Neural progenitor cell (in vitro differentiated cells): ENCODE results near the gene TNIP1. TPM values are rescaled to one million over a fixed set of nuclear protein-coding genes. Genes with fewer than 3 reads are reported as not detected.

Source experiments
- DNase-seq: peaks from one replicate; pipeline ENCODE4 v3.0.0-alpha.2; 2016; ENCODE audit warnings: low spot score
- H2AFZ ChIP-seq: fragments of 200-600 bp; sonication (generic); replicated peaks from 2 replicates; pipeline ENCODE4 v1.6.1; 2016; ENCODE audit warnings: antibody characterized with exemption
- H3F3A ChIP-seq: fragments of 200-600 bp; sonication (generic); 2 replicates; pipeline ENCODE4 v1.6.1; 2016; ENCODE audit warnings: antibody characterized with exemption, low read depth
- H3K27ac ChIP-seq: fragments of 200-600 bp; sonication (generic); 2 replicates; pipeline ENCODE4 v1.5.1; 2016; ENCODE audit warnings: mild to moderate bottlenecking
- H3K27me3 ChIP-seq: fragments of 200-600 bp; sonication (generic); 2 replicates; pipeline ENCODE4 v1.6.1; 2016; ENCODE audit warnings: mild to moderate bottlenecking, moderate library complexity
- H3K36me3 ChIP-seq: fragments of 200-600 bp; sonication (generic); 2 replicates; pipeline ENCODE4 v1.5.1; 2016
- H3K4me1 ChIP-seq: fragments of 200-600 bp; sonication (generic); 2 replicates; pipeline ENCODE4 v1.6.1; 2016; ENCODE audit warnings: mixed run types
- H3K4me2 ChIP-seq: fragments of 200-600 bp; sonication (generic); 2 replicates; pipeline ENCODE4 v1.6.1; 2016
- H3K4me3 ChIP-seq: fragments of 200-600 bp; sonication (generic); 2 replicates; pipeline ENCODE4 v1.5.1; 2016
- H3K79me2 ChIP-seq: fragments of 200-600 bp; sonication (generic); 2 replicates; pipeline ENCODE4 v1.6.1; 2016; ENCODE audit warnings: low read depth
- H3K9ac ChIP-seq: fragments of 200-600 bp; sonication (generic); 2 replicates; pipeline ENCODE4 v1.6.1; 2016
- H3K9me3 ChIP-seq: fragments of 200-600 bp; sonication (generic); 2 replicates; pipeline ENCODE4 v1.5.1; 2016; ENCODE audit warnings: low read depth
- H4K20me1 ChIP-seq: fragments of 200-600 bp; sonication (generic); 2 replicates; pipeline ENCODE4 v1.6.1; 2016; ENCODE audit warnings: low read depth
- H3K27ac Mint-ChIP-seq: 3 replicates; pipeline ENCODE4 v1.8.0; 2021; ENCODE audit warnings: mixed read lengths
- H3K27me3 Mint-ChIP-seq: 2 replicates; pipeline ENCODE4 v1.8.0; 2022; ENCODE audit warnings: low read depth, mild to moderate bottlenecking, inconsistent platforms, moderate library complexity, mixed read lengths; ENCODE audit not compliant: insufficient read depth
- H3K36me3 Mint-ChIP-seq: 3 replicates; pipeline ENCODE4 v1.8.0; 2021; ENCODE audit warnings: mixed read lengths
- H3K4me1 Mint-ChIP-seq: 3 replicates; pipeline ENCODE4 v1.8.0; 2021; ENCODE audit warnings: mixed read lengths
- H3K4me3 Mint-ChIP-seq: 3 replicates; pipeline ENCODE4 v1.8.0; 2021; ENCODE audit warnings: mild to moderate bottlenecking, moderate library complexity, mixed read lengths
- H3K9me3 Mint-ChIP-seq: 3 replicates; pipeline ENCODE4 v1.8.0; 2020; ENCODE audit warnings: mixed read lengths
- CTCF ChIP-seq: fragments of 200-600 bp; sonication (generic); IDR thresholded peaks from 2 replicates; pipeline ENCODE4 v1.5.1; 2017; ENCODE audit warnings: antibody characterized with exemption, mild to moderate bottlenecking
- EZH2 ChIP-seq: fragments of 200-600 bp; sonication (generic); IDR thresholded peaks from 2 replicates; pipeline ENCODE4 v1.6.1; 2017; ENCODE audit warnings: antibody characterized with exemption, mild to moderate bottlenecking, moderate library complexity
- EZH2phosphoT487 ChIP-seq: fragments of 200-600 bp; sonication (generic); IDR thresholded peaks from 2 replicates; pipeline ENCODE4 v1.6.1; 2017; ENCODE audit warnings: antibody characterized with exemption
- total RNA-seq: library from RNA; depleted of rRNA; stranded (reverse); fragments of >200 nt; gene quantifications from 2 replicates; pipeline ENCODE4 v1.2.3, GENCODE V29; 2015; ENCODE audit warnings: low replicate concordance

Gene TNIP1
- total RNA-seq, 1 donor from 2014 or later = 33.5 TPM

GRCh38 chr5:151023651-151024050 is 57.2 kb downstream of the TNIP1 start:
- no peaks in the 10 kb centered on the region for H3K9me3 Mint-ChIP-seq
- H3K4me3 ChIP-seq = no peak overlapping the region
- no peak for DNase-seq
- no peaks in the 10 kb centered on the region for H3F3A ChIP-seq
- H3K4me3 Mint-ChIP-seq = no peak overlapping the region
- H3K4me1 ChIP-seq = no peaks in the 10 kb centered on the region
- H3K36me3 ChIP-seq = no peaks in the 10 kb centered on the region
- H3K27me3 ChIP-seq = peaks cover 29% of the 10 kb centered on the region
- H3K9ac ChIP-seq = no peak overlapping the region
- peaks cover 4% of the 10 kb centered on the region for H3K27me3 Mint-ChIP-seq
- H3K27ac ChIP-seq = no peak overlapping the region
- peaks cover 3% of the 10 kb centered on the region for H3K36me3 Mint-ChIP-seq
- no peaks in the 10 kb centered on the region for H4K20me1 ChIP-seq
- no peaks in the 10 kb centered on the region for H3K9me3 ChIP-seq
- TF ChIP-seq CTCF (no peak), EZH2 (no peak), EZH2phosphoT487 (no peak)
- H2AFZ ChIP-seq = no peak overlapping the region
- H3K4me2 ChIP-seq = no peak overlapping the region
- H3K27ac Mint-ChIP-seq = no peak overlapping the region
- no peaks in the 10 kb centered on the region for H3K79me2 ChIP-seq
- peaks cover 4% of the 10 kb centered on the region for H3K4me1 Mint-ChIP-seq

GRCh38 chr5:151023047-151023615 is 57.7 kb downstream of the TNIP1 start:
- Mint-ChIP-seq H3K36me3 (no peaks in the 10 kb centered on the region), H3K9me3 (no peaks in the 10 kb centered on the region), H3K4me1 (peaks cover 4% of the 10 kb centered on the region), H3K27me3 (peaks cover 4% of the 10 kb centered on the region), H3K27ac (no peak overlapping the region), H3K4me3 (no peak overlapping the region)
- no peak overlapping the region for H3K4me2 ChIP-seq
- no peak overlapping the region for H3K9ac ChIP-seq
- H2AFZ ChIP-seq = no peak overlapping the region
- no peaks in the 10 kb centered on the region for H3K36me3 ChIP-seq
- H3K27me3 ChIP-seq = peaks cover 32% of the 10 kb centered on the region
- H3K9me3 ChIP-seq = no peaks in the 10 kb centered on the region
- no peaks in the 10 kb centered on the region for H3K79me2 ChIP-seq
- H3K4me1 ChIP-seq = peaks cover 2% of the 10 kb centered on the region
- no peak overlapping the region for H3K27ac ChIP-seq
- DNase-seq = no peak
- H3K4me3 ChIP-seq = no peak overlapping the region
- H4K20me1 ChIP-seq = no peaks in the 10 kb centered on the region
- no peaks in the 10 kb centered on the region for H3F3A ChIP-seq
- TF ChIP-seq EZH2 (no peak), CTCF (no peak), EZH2phosphoT487 (no peak)

- DNase-seq = no peak
- Histone ChIP-seq H3K36me3 (no peaks in the 10 kb centered on the region), H3K4me1 (peaks cover 6% of the 10 kb centered on the region), H3K4me2 (no peak overlapping the region), H3K27ac (no peak overlapping the region), H3K4me3 (no peak overlapping the region), H4K20me1 (no peaks in the 10 kb centered on the region), H3K79me2 (no peaks in the 10 kb centered on the region), H3K9ac (no peak overlapping the region), H3F3A (no peaks in the 10 kb centered on the region), H3K9me3 (no peaks in the 10 kb centered on the region), H3K27me3 (peaks cover 34% of the 10 kb centered on the region), H2AFZ (no peak overlapping the region)
- Mint-ChIP-seq H3K27ac (no peak overlapping the region), H3K36me3 (no peaks in the 10 kb centered on the region), H3K9me3 (no peaks in the 10 kb centered on the region), H3K4me1 (peaks cover 4% of the 10 kb centered on the region), H3K4me3 (no peak overlapping the region), H3K27me3 (peaks cover 4% of the 10 kb centered on the region)
- TF ChIP-seq EZH2phosphoT487 (no peak), EZH2 (no peak), CTCF (no peak)
Measured at GRCh38 chr5:151022511-151023018, 58.3 kb downstream of the TNIP1 start.
